AG04450 (cell line): Measurements from ENCODE around the gene MUC13. TPM values are rescaled to one million over a fixed set of nuclear protein-coding genes. Genes with fewer than 3 reads are reported as not detected.

Source experiments
- CTCF ChIA-PET: fragments of 300-600, 350-600 bp; formaldehyde crosslinking; extraction: SDS; loops from one replicate; lab custom pipeline; 2022; ENCODE audit warnings: antibody characterized with exemption, inconsistent platforms; lab: Charles Lee
- POLR2A ChIA-PET: fragments of 350-600 bp; formaldehyde crosslinking; extraction: SDS; loops from one replicate; lab custom pipeline; 2021; ENCODE audit warnings: antibody characterized with exemption, inconsistent platforms; lab: Yijun Ruan, JAX
- DNase-seq: peaks from one replicate; pipeline ENCODE4 v3.0.0-alpha.2; 2011; ENCODE audit warnings: low read depth, low spot score
- H3K27ac ChIP-seq: one replicate; pipeline ENCODE4 v1.5.1; 2012; ENCODE audit warnings: low read depth, low read length, control low read depth
- H3K27me3 ChIP-seq: one replicate; pipeline ENCODE4 v1.6.0; 2012; ENCODE audit warnings: low read length; ENCODE audit not compliant: control insufficient read depth, insufficient read depth
- H3K4me3 ChIP-seq: 2 replicates; pipeline ENCODE4 v1.5.1; 2011; ENCODE audit warnings: mild to moderate bottlenecking, low read depth, low read length, control low read depth
- H3K9me3 ChIP-seq: 2 replicates; pipeline ENCODE4 v1.5.1; 2012; ENCODE audit warnings: low read length; ENCODE audit not compliant: control insufficient read depth, insufficient read depth
- polyA plus RNA-seq: library from polyadenylated mRNA; depleted of rRNA; stranded (reverse); fragments of >200 nt; gene quantifications from 2 replicates; pipeline ENCODE4 v1.2.3, GENCODE V29; 2011
- TF ChIP-seq, protein P1 (sequence below): IDR thresholded peaks from 2 replicates; pipeline ENCODE4 v1.5.1; 2011; ENCODE audit warnings: low read depth, low read length, control low read depth, inconsistent platforms

Gene MUC13
- polyA plus RNA-seq, 1 experiment: not detected

DNA sequence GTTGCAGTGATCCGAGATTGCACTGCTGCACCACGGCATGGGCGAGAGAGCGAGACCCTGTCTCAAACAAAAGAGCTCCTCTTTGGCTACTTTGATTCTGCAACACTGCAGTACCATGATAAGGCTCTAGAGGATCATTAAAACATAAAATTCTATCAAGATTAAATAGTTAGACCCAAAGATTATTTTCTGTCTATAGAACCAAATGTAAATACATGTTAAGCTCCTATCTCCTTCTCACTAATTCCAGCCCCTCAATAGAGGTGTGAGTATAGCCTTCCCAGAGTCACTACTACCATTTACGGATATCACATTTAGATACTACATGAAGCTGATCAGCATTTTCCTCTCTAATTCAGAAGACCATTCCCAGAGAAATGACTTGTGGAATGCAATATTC lies 4.3 kb upstream of the MUC13 start:
- no peak for DNase-seq
- ChIA-PET CTCF (interaction anchor here (0.8 kb wide), 1 partner anchor 14 kb away, joined by 3 read pairs; no protein-coding TSS in a partner anchor), POLR2A (no interaction called here)
- TF ChIP-seq, protein P1, sequence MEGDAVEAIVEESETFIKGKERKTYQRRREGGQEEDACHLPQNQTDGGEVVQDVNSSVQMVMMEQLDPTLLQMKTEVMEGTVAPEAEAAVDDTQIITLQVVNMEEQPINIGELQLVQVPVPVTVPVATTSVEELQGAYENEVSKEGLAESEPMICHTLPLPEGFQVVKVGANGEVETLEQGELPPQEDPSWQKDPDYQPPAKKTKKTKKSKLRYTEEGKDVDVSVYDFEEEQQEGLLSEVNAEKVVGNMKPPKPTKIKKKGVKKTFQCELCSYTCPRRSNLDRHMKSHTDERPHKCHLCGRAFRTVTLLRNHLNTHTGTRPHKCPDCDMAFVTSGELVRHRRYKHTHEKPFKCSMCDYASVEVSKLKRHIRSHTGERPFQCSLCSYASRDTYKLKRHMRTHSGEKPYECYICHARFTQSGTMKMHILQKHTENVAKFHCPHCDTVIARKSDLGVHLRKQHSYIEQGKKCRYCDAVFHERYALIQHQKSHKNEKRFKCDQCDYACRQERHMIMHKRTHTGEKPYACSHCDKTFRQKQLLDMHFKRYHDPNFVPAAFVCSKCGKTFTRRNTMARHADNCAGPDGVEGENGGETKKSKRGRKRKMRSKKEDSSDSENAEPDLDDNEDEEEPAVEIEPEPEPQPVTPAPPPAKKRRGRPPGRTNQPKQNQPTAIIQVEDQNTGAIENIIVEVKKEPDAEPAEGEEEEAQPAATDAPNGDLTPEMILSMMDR: no peak
- Histone ChIP-seq H3K27ac (no peak overlapping the region), H3K4me3 (no peak overlapping the region), H3K9me3 (no peaks in the 10 kb centered on the region), H3K27me3 (peaks cover 7% of the 10 kb centered on the region)

DNA sequence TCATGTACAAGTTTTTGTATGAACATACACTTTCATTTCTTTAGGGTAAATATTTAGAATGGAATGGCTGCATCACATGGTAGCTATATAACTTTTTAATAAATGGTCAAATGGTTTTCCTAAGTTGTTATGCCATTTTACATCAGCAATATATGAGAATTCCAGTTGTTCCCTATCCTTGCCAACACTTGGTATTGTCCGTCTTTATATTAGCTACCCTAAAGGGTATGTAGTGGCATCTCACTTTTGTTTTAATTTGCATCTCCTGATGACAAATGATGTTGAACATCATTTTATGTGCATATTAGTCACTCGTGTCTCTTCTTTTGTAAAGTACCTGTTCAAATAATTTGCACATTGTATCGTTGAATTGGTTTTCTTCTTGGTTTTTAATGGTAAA lies 2.5 kb upstream of the MUC13 start:
- ChIA-PET POLR2A (no interaction called here), CTCF (interaction anchor here (1.4 kb wide), 1 partner anchor 36 kb away, joined by 3 read pairs; no protein-coding TSS in a partner anchor)
- no peak for DNase-seq
- H3K9me3 ChIP-seq: no peaks in the 10 kb centered on the region
- no peak overlapping the region for H3K4me3 ChIP-seq
- TF ChIP-seq, protein P1: no peak
- H3K27ac ChIP-seq: no peak overlapping the region
- H3K27me3 ChIP-seq: peaks cover 7% of the 10 kb centered on the region

DNA sequence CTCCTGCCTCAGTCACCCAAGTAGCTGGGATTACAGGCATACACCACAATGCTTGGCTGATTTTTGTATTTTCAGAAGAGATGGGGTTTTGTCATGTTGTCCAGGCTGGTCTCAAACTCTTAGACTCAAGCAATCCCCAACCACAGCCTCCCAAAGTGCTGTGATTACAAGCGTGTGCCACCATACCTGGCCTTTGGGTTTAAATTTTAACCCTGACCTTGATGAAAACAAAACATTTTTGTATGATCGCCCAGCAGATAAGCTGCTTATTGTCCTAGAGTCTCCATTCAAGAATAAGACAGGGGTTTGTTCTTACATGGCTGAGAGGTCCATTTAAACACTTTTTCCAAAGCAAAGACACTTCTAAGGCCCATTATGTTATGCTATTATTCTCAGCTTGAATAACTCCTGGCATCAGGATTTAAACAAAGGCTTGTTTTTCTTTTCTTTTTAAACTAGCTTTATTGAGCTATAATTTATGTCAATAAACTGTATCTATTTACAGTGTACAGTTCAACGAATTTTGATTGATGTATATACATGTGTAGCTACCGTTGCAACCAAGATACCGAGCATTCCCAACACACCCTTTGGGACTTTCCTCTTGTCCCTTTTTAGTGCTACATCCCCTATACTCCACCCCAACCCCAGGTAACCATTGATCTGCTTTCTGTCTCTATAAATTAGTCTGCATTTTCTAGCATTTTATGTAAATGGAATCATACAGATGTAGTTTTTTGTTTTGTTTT lies 1.4 kb upstream of the MUC13 start:
- CTCF ChIA-PET: interaction anchor here (0.6 to 1.4 kb wide), 3 partner anchors 35 to 175 kb away, joined by 3 to 7 read pairs (median 3); no protein-coding TSS in a partner anchor
- TF ChIP-seq, protein P1: no peak
- Histone ChIP-seq H3K4me3 (no peak overlapping the region), H3K27ac (no peak overlapping the region), H3K27me3 (peaks cover 7% of the 10 kb centered on the region), H3K9me3 (no peaks in the 10 kb centered on the region)
- POLR2A ChIA-PET: interaction anchor here (0.7 kb wide), 1 partner anchor 39 kb away, joined by 7 read pairs; no protein-coding TSS in a partner anchor
- DNase-seq: no peak

DNA sequence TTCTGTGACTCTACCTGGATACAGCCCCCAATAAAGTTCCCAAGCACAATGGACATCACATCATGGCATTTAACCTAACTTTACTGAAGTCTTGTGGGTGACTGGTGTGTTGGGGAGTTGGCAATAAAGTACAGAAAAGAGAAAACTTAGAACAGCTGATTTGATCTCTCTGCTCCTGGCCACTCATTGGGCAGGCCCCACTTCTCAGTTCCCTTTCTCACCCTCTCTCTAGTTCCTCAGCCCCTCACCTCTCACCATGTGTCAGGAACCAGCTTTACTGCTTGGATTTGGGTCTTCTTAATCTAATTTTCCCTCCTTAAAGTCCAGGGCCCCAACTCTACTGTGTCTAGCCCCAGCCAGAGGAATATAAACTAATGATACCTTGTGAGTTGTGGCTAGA lies 713 bp upstream of the MUC13 start:
- TF ChIP-seq, protein P1: no peak
- H3K4me3 ChIP-seq: no peak overlapping the region
- no peak overlapping the region for H3K27ac ChIP-seq
- H3K9me3 ChIP-seq: no peaks in the 10 kb centered on the region
- ChIA-PET CTCF (interaction anchor here (0.9 kb wide), 1 partner anchor 174 kb away, joined by 7 read pairs; no protein-coding TSS in a partner anchor), POLR2A (interaction anchor here (0.7 kb wide), 1 partner anchor 38 kb away, joined by 7 read pairs; no protein-coding TSS in a partner anchor)
- peaks cover 7% of the 10 kb centered on the region for H3K27me3 ChIP-seq
- no peak for DNase-seq
